GM19468 (cell line): ENCODE data around the gene TOR1AIP2.

Experiments used
- ATAC-seq: cut with Tn5 transposase; IDR thresholded peaks from one replicate; pipeline ENCODE4 v1.9.1; 2021; ENCODE audit warnings: mild to moderate bottlenecking, moderate library complexity, moderate number of reproducible peaks; ENCODE audit not compliant: unreplicated experiment; ENCODE audit errors: extremely low read depth

The TOR1AIP2 gene

DNA sequence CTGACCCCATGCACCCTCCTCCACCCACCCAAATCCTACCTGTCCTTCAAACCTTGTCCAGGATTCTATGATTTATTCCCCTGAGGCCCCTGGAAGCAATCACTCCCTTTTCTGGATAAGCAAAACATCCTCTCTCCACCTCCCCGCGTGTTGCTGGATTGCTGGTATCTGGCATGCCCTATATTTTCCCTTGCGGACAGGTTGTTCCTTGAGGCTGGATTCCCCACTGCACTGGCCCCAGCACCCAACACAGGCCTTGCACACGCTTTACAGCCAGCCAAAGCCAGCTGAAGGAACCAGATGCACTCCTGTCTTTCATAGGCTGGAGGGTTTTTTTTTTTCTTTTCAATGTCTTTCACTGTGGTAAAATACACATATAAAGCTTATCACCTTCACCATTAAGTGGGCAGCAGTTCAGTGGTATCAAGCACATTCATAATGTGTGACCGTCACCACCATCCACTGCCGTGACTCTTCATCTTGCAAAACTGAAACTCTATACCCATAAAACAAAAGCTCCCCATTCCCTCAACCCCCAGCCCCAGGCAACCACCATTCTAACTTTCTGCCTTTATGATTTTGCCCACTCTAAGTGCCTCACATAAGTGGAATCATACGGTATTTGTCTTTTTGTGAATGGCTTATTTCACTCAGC lies 50.9 kb downstream of the TOR1AIP2 start:
- no peak for ATAC-seq

DNA sequence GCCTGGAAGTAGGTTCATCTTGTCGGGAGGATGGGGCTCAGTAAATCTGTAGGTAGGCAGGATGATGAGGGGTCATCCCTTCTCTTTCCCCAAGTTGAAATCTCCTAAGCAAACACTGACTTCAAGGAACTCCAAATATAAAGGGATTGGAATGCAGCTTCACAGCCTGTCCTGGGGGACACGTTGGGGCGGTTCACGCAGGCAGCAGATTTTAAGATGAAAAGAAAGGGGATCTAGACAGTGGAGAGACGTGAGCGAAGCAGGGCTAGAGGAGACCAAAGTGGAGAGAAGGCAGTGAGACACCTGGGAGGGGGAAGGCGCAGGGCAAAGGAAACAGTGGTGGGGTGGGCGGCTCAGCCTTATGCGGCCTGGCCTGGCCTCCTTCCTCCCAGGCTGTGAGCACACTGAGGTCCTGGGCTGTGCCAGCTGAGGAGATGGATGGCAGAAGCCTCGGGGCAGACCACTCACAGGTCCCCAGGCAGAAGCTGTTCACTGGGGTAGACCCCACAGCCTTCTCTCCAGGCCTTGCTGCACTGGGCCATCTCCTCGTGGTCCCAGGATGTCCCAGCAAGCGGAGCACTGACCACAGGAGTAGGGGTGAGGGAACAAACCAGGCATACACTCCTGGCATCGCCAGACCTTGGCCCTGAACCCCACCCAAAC lies 51.7 kb downstream of the TOR1AIP2 start:
- no peak for ATAC-seq

DNA sequence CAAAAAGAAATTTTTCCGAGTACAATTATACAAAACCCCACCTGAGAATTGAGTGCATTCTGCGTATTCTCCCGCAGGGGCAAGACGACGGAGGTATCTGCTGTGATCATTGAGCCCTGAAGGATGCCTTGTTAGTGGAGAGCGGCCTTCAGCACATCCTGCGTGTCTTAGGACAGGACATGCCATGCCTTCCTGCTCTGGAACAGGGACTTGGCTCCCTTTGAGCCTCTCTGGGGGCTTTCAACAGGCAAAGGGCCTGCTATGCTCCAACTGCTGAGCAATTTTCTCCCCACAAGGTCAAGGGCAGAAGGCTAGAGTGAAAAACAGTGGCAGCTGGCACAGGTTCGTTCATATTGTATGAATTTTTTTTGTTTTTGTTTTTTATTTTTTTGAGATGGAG lies 52.4 kb downstream of the TOR1AIP2 start:
- no peak for ATAC-seq

DNA sequence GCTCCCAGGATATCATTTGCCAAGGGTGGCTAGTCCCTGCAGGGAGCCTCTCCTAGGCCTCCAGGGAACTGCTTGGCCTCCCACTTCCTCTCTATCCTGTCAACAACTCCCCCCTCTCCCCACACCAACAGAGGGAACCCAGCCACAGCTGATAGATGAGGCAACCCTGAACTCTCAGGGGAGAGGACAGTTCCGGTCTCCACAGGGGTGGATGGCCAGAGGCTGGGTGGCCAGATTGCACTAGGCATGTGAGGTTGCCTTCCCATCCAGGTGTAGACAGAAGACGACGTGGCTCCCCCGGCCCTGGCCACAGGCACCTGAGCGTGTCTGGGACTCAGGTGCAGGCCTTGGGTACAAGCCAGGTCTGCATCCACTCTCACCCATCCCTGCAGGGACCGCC lies 53.3 kb downstream of the TOR1AIP2 start:
- no peak for ATAC-seq

DNA sequence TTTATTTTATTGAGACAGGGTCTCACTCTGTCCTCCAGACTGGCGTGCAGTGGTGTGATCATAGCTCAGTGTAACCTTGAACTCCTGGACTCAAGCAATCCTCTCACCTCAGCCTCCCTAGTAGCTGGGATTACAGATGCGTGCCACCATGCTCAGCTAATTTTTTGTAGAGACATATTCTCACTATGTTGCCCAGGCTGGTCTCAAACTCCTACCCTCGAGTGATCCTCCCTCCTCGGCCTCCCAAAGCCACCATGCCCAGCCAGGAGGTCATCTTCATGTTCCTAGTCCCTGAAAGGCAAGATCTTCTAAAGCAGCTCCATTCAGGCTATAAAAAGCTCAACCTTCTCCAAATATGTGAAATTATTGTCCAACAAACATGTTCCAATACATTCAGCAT lies 53.9 kb downstream of the TOR1AIP2 start:
- no peak for ATAC-seq

DNA sequence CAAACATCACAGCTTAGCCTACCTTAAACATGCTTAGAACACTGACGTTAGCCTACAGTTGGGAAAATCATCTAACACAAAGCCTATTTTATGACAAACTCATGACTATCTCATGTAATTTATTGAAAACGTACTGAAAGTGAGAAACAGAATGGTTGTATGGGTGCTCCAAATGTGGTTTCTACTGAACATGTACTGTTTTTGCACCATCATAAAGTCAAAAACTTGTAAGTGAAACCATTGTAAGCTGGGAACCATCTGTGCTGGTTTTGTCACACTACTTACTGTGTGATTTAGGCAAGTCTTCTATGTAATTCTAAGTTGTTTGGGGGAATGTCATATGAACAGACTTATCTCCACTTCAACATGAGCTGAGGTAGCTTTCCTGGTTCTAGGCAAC lies 55.5 kb downstream of the TOR1AIP2 start:
- no peak for ATAC-seq

DNA sequence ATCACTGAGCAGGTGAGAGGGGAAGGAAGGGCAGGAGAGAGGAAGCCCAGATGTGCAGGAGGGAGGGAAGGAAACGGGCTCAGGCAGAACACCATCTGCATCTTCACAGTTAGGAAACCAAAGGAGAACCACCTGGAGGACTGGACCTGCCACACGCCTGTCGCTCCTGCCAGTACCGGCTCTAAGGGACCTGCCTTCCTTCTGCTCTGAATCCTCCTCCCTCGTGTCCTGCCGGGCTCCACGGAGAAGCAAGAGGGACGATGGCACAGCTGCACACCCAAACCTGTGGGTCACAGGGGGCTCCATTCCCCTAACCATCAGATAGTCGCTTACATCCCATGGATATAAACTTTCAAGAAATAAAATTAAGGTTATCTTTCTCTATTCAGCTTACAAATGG lies 56.1 kb downstream of the TOR1AIP2 start:
- no peak for ATAC-seq

DNA sequence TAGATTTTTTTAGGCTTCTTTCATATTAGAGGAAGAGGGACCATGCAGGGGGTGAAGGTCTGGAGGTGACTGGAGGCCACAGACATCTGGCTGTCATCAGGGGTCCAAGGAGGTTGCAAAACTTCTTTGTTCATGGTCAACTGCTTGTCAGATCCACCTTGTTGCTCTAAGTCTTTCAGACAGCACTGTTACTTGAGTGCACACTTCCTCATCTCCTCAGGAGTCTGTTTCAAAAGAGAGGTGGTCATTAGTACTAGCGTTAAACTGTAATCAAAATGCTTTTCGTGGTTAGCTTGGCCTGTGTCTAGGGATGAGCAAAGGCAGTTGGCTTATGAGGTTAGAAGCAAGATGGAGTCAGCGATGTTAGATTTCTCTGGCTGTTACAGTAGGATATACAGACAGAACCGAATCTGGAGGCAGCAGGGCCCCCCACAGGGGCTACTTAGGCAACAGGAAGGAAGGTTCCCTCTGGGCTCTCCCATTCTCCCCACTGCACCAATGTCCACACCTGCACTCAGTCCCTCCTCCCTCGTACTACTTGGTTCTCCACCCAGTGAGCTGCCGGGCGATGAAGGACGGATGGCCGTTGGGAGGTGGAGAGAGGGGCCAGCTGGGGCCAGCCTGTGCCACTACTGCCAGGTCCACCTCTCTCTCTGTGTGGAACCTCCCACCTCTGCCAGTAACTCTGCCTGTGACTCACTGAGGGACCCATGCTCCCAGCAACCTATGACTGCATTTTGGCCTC lies 57.2 kb downstream of the TOR1AIP2 start:
- ATAC-seq, result no peak

DNA sequence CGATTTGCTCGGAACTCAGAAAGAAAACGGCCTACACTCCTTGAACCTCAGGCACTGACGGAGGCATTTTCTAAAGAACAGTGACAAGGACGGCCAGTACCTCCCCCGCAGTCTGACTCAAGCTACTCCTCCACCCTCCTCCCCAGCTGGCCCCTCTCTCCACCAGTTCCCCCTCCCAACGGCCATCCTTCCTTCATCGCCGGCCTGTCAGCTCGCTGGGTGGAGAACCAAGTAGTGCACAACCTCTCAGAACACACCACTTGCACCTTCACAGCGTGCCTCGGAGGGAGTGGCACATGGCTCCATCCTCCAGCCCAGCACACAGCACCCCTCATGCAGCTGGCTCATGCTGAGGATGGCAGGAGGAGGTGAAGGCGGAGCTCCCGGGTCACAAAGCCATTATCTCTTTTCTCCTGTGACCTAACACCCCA lies 58.8 kb downstream of the TOR1AIP2 start:
- no peak for ATAC-seq

DNA sequence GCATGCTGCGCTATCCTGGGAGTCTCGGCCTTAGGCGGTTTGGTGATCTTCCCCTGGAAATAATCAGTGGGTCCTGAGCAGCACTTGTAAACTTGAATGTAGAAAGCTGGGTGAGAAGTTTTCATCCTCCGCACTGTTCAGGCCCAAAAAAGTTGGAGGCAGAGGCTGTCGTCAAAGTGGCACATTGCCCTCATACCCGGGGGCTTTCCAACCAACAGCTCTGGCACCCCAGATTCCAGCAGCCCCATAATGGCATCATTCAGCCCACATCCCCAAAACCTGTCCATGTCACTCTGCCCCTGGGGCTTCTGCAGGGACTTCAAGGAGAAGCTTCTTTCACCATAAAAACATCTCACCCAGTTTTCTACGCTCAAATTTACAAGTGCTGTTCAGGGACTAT lies 59.3 kb downstream of the TOR1AIP2 start:
- ATAC-seq, result no peak

DNA sequence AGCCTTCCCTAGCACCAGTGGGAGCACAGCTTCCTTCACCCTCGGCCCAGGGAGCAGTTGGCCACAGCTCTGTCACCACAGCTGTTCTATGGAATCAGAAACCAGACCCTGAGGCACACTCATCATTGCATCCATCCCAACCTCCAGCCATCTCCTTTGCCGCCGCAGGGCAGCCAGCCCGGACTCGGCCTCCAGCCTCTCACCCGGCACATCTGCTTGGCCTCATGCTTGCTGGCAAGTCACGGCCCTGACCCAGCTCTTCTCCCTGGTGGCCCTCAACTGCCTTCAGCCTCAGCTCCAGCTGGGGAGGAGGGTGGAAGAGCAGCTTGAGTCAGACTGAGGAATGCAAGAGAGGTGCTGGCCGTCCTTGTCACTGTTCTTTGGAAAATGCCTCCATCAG lies 59.8 kb downstream of the TOR1AIP2 start:
- no peak for ATAC-seq

DNA sequence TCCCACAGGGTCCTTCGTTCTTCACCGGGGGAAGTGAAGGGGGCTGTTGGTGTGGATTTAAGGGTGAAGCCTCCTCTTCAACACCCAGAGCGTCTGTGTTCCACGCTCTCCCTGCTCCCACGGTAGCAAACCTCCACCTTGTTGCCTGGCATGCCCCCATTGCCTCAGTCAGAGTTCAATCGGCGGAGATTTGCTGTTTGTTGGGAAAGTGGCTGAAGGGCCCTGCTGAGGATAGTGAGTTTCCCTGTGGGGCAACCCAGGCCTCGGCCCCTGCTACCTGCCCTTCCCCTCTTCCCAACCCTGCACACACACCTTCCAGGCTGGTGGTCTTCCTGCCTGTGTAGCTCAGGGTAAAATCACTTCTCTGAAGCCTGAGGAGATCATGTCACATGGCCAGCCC lies 60.5 kb downstream of the TOR1AIP2 start:
- no peak for ATAC-seq

DNA sequence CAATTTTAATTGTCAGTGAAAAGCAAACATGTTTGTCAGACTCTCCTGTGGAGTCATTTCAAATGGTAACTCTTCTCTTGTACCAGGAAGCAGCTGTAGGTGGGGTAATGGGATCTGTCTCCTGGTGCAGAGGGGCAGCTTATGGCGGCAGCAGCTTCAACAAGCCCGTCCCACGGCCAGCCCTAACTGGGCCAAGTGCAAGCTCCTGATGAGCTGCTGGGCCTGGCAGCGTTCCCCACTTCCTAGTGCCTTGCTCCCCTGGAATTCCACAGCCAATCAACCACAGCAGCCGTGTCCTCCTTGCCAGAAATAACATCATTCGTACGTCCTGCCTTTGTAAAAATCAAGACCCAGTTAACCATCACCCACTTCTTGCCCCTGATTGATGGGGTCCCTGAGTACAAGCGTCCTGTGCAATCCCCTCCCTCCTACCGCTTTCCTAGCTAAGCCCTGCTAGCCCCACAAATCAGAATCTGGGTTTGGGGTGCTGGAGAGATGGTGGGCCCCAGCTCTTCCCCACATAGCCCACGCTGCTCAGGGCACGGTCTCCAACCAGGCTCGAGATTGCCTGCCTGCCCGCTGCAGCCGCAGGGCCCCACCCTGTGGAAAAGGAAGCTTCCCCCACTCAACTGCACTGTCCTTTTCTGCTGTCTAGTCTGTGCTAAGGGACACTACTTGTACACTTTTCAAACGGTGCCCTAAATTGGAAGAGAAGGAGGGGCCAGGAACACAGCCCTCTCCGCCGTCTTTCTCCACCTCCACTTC lies 61.2 kb downstream of the TOR1AIP2 start:
- ATAC-seq, result no peak

DNA sequence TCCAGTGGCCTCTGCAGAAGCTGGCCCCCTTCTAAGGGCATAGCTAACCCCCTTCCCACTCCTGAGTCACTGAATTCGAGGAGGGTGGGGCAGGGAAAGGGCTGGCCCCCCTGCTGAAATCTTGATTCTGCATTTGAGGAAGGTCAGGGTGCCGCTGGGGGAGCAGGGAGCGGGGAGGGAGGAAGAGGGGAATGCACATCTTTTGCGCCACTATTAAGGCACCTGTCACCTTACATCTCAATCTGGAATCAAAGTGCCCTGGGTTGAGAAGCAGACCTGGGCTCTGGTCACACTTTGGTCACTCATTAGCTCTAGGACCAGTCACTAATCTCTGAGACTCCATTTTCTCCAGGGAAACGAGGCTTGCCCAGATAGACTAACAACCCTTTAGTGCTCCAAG lies 62.0 kb downstream of the TOR1AIP2 start:
- no peak for ATAC-seq

DNA sequence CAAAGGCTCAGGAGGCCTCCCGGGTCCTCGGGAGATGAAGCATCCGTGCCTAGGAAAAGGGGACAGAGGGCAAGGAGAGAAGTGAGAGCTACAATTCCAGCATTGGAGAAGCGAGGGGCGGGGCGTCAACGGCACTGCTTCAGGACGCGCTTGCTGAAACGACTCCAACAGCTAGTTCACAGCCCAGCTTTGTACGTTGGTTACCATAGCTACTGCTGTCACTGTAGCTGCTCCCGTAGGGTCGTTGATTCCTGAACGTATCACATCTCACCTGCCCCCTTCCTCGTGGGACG lies 63.1 kb downstream of the TOR1AIP2 start:
- no peak for ATAC-seq

DNA sequence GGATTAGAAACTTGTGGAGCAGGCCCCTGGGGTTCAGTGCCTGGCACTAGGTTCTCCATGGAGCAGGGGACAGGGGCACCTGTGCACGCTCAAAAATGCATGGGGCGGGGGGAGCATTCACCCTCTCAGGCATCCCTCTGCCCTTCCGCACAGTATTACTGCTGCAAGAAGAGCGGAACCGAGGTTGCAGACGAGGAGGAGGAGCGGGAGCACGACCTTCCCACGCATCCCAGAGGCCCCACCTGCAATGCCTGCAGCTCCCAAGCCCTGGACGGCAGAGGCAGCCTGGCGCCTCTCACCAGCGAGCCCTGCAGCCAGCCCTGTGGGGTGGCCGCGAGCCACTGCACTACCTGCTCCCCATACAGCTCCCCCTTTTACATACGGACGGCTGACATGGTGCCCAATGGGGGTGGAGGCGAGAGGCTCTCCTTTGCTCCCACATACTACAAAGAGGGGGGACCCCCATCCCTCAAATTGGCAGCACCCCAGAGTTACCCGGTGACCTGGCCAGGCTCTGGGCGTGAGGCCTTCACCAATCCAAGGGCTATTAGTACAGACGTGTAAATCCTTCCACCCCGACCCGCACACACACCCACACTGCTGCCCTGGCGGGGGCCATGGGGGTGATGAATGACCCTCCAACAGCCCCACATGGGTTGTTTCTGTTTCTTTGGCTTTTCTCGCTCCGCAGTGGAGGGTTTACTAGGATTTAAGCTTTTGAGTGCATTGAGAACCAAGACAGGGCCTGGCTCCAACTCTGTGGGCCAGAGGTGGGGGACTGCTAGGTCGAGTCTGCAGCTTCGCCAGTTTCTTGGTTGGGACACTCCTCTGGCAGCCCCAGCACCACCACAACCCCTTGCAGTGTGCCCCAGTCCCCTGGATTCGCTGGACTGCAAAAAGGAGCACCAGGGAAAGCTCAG lies 63.7 kb downstream of the TOR1AIP2 start:
- no peak for ATAC-seq

DNA sequence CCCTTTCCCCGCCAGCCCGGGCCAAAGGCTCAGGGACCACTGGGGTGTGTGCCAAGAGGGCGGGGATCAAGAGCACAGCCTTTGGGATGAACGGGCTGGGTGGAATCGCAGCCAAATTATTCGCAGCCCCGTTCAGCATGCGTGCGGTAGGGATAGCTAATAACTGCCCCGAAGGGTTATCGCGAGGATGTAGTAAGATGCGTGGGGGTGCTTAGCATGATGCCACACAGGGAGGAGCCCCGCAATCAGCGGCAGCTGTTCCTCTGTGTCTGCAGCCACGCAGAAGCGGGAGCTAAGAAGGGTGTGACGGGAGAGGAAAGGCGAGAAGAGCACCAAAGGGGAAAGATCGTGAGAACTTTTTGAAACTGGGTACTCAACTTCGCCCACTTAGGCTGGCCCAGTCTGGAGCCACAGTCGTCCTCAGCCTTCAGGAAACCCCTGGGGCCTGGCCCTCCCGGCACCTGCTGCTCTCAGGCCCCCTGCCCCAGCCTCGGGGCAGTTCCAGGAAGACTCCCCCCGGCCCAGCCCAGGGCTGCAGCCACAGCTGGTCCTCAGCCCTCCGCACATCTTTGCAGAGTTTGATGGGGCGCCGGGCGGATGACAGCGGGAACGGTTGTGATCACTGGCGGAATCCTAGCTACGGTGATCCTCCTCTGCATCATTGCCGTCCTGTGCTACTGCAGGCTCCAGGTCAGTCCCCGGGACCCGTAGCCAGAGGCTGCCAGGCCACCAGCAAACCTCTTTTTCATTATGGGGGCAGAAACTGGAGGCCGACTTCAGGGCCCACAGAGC lies 64.9 kb downstream of the TOR1AIP2 start:
- no peak for ATAC-seq

DNA sequence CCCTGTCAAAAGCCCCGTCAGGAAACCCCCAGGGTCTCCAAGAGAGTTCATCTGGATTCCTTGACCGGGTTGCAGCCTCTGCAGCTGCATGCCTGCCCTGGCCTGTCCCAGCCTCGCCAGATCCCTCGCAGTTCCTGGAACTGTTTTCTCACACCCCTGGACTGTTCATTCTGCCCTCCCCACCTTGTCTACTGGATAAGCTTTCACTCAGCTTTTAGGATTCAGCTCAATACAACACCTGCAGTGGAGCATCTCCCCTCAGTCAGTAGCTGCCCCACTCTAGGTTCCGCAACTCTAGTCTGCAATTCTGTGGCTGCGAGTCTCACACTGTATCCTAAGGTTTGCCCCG lies 67.3 kb downstream of the TOR1AIP2 start:
- ATAC-seq, result no peak
